H1 (cell line): Measurements from ENCODE around the gene GUCA1A. TPM values are rescaled to one million over a fixed set of nuclear protein-coding genes. Genes with fewer than 3 reads are reported as not detected.
A peak's percentile ranks its signal among the peaks of the same experiment; 100 is the strongest.

ENCODE experiments used
- CTCF ChIA-PET: fragments of 300-600 bp; sonication (Branson Sonifier 250); formaldehyde crosslinking; loops from one replicate; lab custom pipeline; 2021; ENCODE audit not compliant: partially characterized antibody; lab: Charles Lee
- POLR2A ChIA-PET: fragments of 300-600 bp; sonication (Branson Sonifier 250); formaldehyde crosslinking; loops from one replicate; lab custom pipeline; 2021; ENCODE audit warnings: inconsistent platforms; ENCODE audit not compliant: partially characterized antibody; lab: Charles Lee
- DNase-seq, 2 experiments: peaks; one replicate each; pipeline versions ENCODE4 v3.0.0 to v3.0.0-alpha.2; 2010 to 2022; ENCODE audit warnings: low spot score in 2 of 2, low read depth in 1 of 2, mixed read lengths in 1 of 2
- FAIRE-seq: peaks from 2 replicates; lab custom pipeline; 2011; peaks lifted over from hg19 to GRCh38; lab: Jason Lieb, UNC
- H2AFZ ChIP-seq: 2 replicates; pipeline ENCODE4 v1.8.1; 2012; ENCODE audit warnings: low read length, inconsistent platforms
- H2AK5ac ChIP-seq: 2 replicates; pipeline ENCODE4 v1.6.1; 2013; ENCODE audit warnings: low read depth, low read length
- H2BK120ac ChIP-seq: replicated peaks from 2 replicates; pipeline ENCODE3; 2013; ENCODE audit warnings: low read depth, low read length, inconsistent platforms
- H2BK12ac ChIP-seq: 2 replicates; pipeline ENCODE4 v1.6.1; 2013; ENCODE audit warnings: low read depth, low read length
- H2BK15ac ChIP-seq: 2 replicates; pipeline ENCODE4 v1.6.1; 2013; ENCODE audit warnings: low read length
- H2BK20ac ChIP-seq: 2 replicates; pipeline ENCODE4 v1.6.1; 2013; ENCODE audit warnings: low read length
- H2BK5ac ChIP-seq: 2 replicates; pipeline ENCODE4 v1.6.1; 2013; ENCODE audit warnings: low read depth, low read length
- H3K14ac ChIP-seq: 2 replicates; pipeline ENCODE4 v1.6.1; 2013; ENCODE audit warnings: inconsistent platforms; ENCODE audit not compliant: insufficient read length
- H3K18ac ChIP-seq: 2 replicates; pipeline ENCODE4 v1.6.1; 2013; ENCODE audit warnings: low read length; ENCODE audit errors: extremely low read depth
- H3K23ac ChIP-seq: 2 replicates; pipeline ENCODE4 v1.6.1; 2013; ENCODE audit warnings: inconsistent platforms; ENCODE audit not compliant: insufficient read length
- H3K23me2 ChIP-seq: 2 replicates; pipeline ENCODE4 v1.6.1; 2013; ENCODE audit warnings: low read depth, low read length
- H3K27ac ChIP-seq: 2 replicates; pipeline ENCODE4 v1.6.1; 2011; ENCODE audit warnings: low read depth, low read length, inconsistent platforms
- H3K27me3 ChIP-seq, 4 experiments: replicated peaks in 1 of 4; 1 replicate in 1 of 4; 2 replicates in 3 of 4; pipeline versions ENCODE4 v1.6.1 to v1.8.1; 2011 to 2013; ENCODE audit warnings: low read length in 3 of 4, mild to moderate bottlenecking in 3 of 4, inconsistent platforms in 2 of 4, mixed read lengths in 2 of 4, moderate library complexity in 1 of 4; ENCODE audit not compliant: control insufficient read depth in 3 of 4, insufficient read depth in 3 of 4; ENCODE audit errors: extremely low read depth in 1 of 4
- H3K36me3 ChIP-seq, 4 experiments: 2 replicates each; pipeline versions ENCODE4 v1.6.1 to v1.8.1; 2011 to 2013; ENCODE audit warnings: mild to moderate bottlenecking in 4 of 4, low read length in 3 of 4, moderate library complexity in 2 of 4, control low read depth in 1 of 4, inconsistent platforms in 1 of 4; ENCODE audit not compliant: insufficient read depth in 4 of 4, control insufficient read depth in 2 of 4
- H3K4ac ChIP-seq: replicated peaks from 2 replicates; pipeline ENCODE3; 2013; ENCODE audit warnings: low read length, low read depth, mixed read lengths, inconsistent platforms; ENCODE audit not compliant: insufficient read length
- H3K4me1 ChIP-seq, 4 experiments: replicated peaks in 1 of 4; 1 replicate in 1 of 4; 2 replicates in 3 of 4; pipeline versions ENCODE4 v1.6.1 to v1.8.1; 2011 to 2013; ENCODE audit warnings: low read length in 3 of 4, inconsistent platforms in 2 of 4, mixed read lengths in 1 of 4; ENCODE audit not compliant: insufficient read depth in 4 of 4, control insufficient read depth in 3 of 4
- H3K4me2 ChIP-seq, 2 experiments: 2 replicates each; pipeline versions ENCODE4 v1.6.1 to v1.8.1; 2011 to 2013; ENCODE audit warnings: low read depth in 2 of 2, low read length in 2 of 2, control low read depth in 1 of 2, inconsistent platforms in 1 of 2, mild to moderate bottlenecking in 1 of 2; ENCODE audit not compliant: insufficient read depth in 1 of 2
- H3K4me3 ChIP-seq, 4 experiments: fragments of 200-600, 300-600 bp in 1 of 4; sonication (generic), shearing (Covaris generic), sonication (Bioruptor Twin) in 1 of 4; 2 replicates each; pipeline versions ENCODE4 v1.5.1 to v1.8.1; 2011 to 2016; ENCODE audit warnings: low read length in 4 of 4, low read depth in 3 of 4, control low read depth in 2 of 4, inconsistent platforms in 2 of 4, mild to moderate bottlenecking in 2 of 4, mixed read lengths in 1 of 4, moderate library complexity in 1 of 4; ENCODE audit not compliant: insufficient read depth in 2 of 4; ENCODE audit errors: extremely low read depth in 1 of 4
- H3K56ac ChIP-seq: replicated peaks from 2 replicates; pipeline ENCODE3; 2013; ENCODE audit warnings: low read depth, mild to moderate bottlenecking, mixed read lengths, low read length, inconsistent platforms; ENCODE audit not compliant: insufficient read length
- H3K79me1 ChIP-seq: 2 replicates; pipeline ENCODE4 v1.6.1; 2013; ENCODE audit warnings: low read depth, low read length, control low read depth
- H3K79me2 ChIP-seq, 2 experiments: 2 replicates each; pipeline versions ENCODE4 v1.6.1 to v1.8.1; 2012 to 2013; ENCODE audit warnings: low read length in 2 of 2, mild to moderate bottlenecking in 2 of 2, inconsistent platforms in 1 of 2; ENCODE audit not compliant: insufficient read depth in 2 of 2, control insufficient read depth in 1 of 2
- H3K9ac ChIP-seq, 4 experiments: replicated peaks in 1 of 4; 1 replicate in 1 of 4; 2 replicates in 3 of 4; pipeline versions ENCODE4 v1.6.1 to v1.8.1; 2011 to 2013; ENCODE audit warnings: low read depth in 3 of 4, low read length in 3 of 4, control low read depth in 2 of 4, mild to moderate bottlenecking in 2 of 4, moderate library complexity in 2 of 4, inconsistent platforms in 1 of 4; ENCODE audit errors: extremely low read depth in 1 of 4
- H3K9me3 ChIP-seq, 2 experiments: 2 replicates each; pipeline versions ENCODE4 v1.6.1 to v1.8.1; 2012 to 2013; ENCODE audit warnings: mild to moderate bottlenecking in 2 of 2, moderate library complexity in 2 of 2, control low read depth in 1 of 2, inconsistent platforms in 1 of 2, low read depth in 1 of 2, low read length in 1 of 2, mixed read lengths in 1 of 2; ENCODE audit not compliant: insufficient read depth in 2 of 2
- H4K20me1 ChIP-seq, 2 experiments: replicated peaks in 1 of 2; 2 replicates each; pipeline versions ENCODE3 to v1.8.1; 2011 to 2013; ENCODE audit warnings: inconsistent platforms in 2 of 2, low read length in 2 of 2, mild to moderate bottlenecking in 1 of 2; ENCODE audit not compliant: insufficient read depth in 2 of 2, control insufficient read depth in 1 of 2
- H4K5ac ChIP-seq: 2 replicates; pipeline ENCODE4 v1.6.1; 2013; ENCODE audit warnings: low read length, low read depth, mixed read lengths, inconsistent platforms; ENCODE audit not compliant: insufficient read length
- H4K8ac ChIP-seq: 2 replicates; pipeline ENCODE4 v1.8.0; 2013; ENCODE audit warnings: mild to moderate bottlenecking, moderate library complexity, low read length, inconsistent platforms; ENCODE audit not compliant: insufficient read depth; ENCODE audit errors: extremely low read depth
- H4K91ac ChIP-seq: replicated peaks from 2 replicates; pipeline ENCODE3; 2013; ENCODE audit warnings: low read length, mixed read lengths, inconsistent platforms; ENCODE audit not compliant: insufficient read length
- ATF2 ChIP-seq: IDR thresholded peaks from 2 replicates; pipeline ENCODE4 v1.6.1; 2012; ENCODE audit warnings: low read length, inconsistent platforms
- ATF3 ChIP-seq: IDR thresholded peaks from 2 replicates; pipeline ENCODE4 v1.6.1; 2011; ENCODE audit warnings: low read depth, mild to moderate bottlenecking, low read length; ENCODE audit not compliant: insufficient read depth
- CHD2 ChIP-seq: IDR thresholded peaks from 2 replicates; pipeline ENCODE4 v1.6.1; 2012; ENCODE audit warnings: low read length, improper control_type of control experiment
- JUND ChIP-seq: IDR thresholded peaks from 2 replicates; pipeline ENCODE4 v1.6.1; 2011; ENCODE audit warnings: mild to moderate bottlenecking, improper control_type of control experiment, low read length
- KDM5A ChIP-seq: fragments of 200-600 bp; IDR thresholded peaks from 2 replicates; pipeline ENCODE4 v1.7.1; 2012; ENCODE audit warnings: mild to moderate bottlenecking, low read length, inconsistent platforms, mixed read lengths
- POLR2A ChIP-seq, 2 experiments: IDR thresholded peaks; 1 replicate in 1 of 2; 2 replicates in 1 of 2; pipeline ENCODE4 v1.6.1; 2011; ENCODE audit warnings: low read depth in 2 of 2, low read length in 2 of 2, mild to moderate bottlenecking in 2 of 2; ENCODE audit errors: control extremely low read depth in 1 of 2
- POU5F1 ChIP-seq: IDR thresholded peaks from 2 replicates; pipeline ENCODE4 v1.6.1; 2011; ENCODE audit warnings: low read depth, mild to moderate bottlenecking, low read length, moderate library complexity
- RBBP5 ChIP-seq: IDR thresholded peaks from 2 replicates; pipeline ENCODE4 v1.7.1; 2012; ENCODE audit warnings: low read depth, mild to moderate bottlenecking, inconsistent platforms, low read length, moderate library complexity, borderline replicate concordance
- RXRA ChIP-seq: IDR thresholded peaks from 2 replicates; pipeline ENCODE4 v1.6.1; 2011; ENCODE audit warnings: low read depth, mild to moderate bottlenecking, low read length, moderate library complexity; ENCODE audit not compliant: insufficient read depth
- SIRT6 ChIP-seq: IDR thresholded peaks from one replicate; pipeline ENCODE4 v1.7.1; 2012; ENCODE audit warnings: low read length, inconsistent platforms
- SP1 ChIP-seq: IDR thresholded peaks from 2 replicates; pipeline ENCODE4 v1.6.1; 2011; ENCODE audit warnings: low read depth, low read length
- TCF12 ChIP-seq: IDR thresholded peaks from 2 replicates; pipeline ENCODE4 v1.6.1; 2011; ENCODE audit warnings: low read depth, mild to moderate bottlenecking, low read length
- TEAD4 ChIP-seq: IDR thresholded peaks from 2 replicates; pipeline ENCODE4 v1.6.1; 2012; ENCODE audit warnings: low read depth, low read length, inconsistent platforms, mixed read lengths
- polyA plus RNA-seq, 7 experiments: library from polyadenylated mRNA; depleted of rRNA in 3 of 7; stranded (reverse) in 5 of 7; unstranded in 2 of 7; fragments of >200 nt in 5 of 7; fragments of 200-250 nt in 2 of 7; gene quantifications; 1 replicate in 5 of 7; 2 replicates in 1 of 7; 4 replicates in 1 of 7; pipeline versions ENCODE4 v1.2.1 to v1.2.3, GENCODE V29; 2011 to 2013; ENCODE audit warnings: missing spikeins in 2 of 7, mixed read lengths in 2 of 7
- total RNA-seq: library from RNA; stranded (reverse); fragmentation: NEBNext Ultra II Directional; extraction: Animal tissue kit (Norgen Biotek cat#: 25700); gene quantifications from 2 replicates; pipeline ENCODE4 v1.2.1, GENCODE V29; 2021

GUCA1A gene
- total and polyA plus RNA-seq, 2 of the 8 experiments (the other 6 are each of a cell fraction or from before 2014, with no cell fraction given): 4.6 to 24.6 TPM

- Histone ChIP-seq H2AK5ac (no peak overlapping the region), H3K23ac (no peak overlapping the region), H2BK120ac (no peak overlapping the region), H3K27ac (no peak overlapping the region), H3K14ac (no peak overlapping the region), H3K23me2 (peaks cover 4% of the 10 kb centered on the region), H2BK20ac (no peak overlapping the region), H3K4me3 (peak overlapping the region in 1 of 4 experiments; percentile 62; a peak in 4 of 8 replicates), H3K79me1 (no peaks in the 10 kb centered on the region), H3K9ac (no peak overlapping the region), H3K18ac (no peak overlapping the region), H2BK15ac (no peak overlapping the region), H4K8ac (no peak overlapping the region), H3K36me3 (no peaks in the 10 kb centered on the region), H3K4me1 (peaks cover 3 to 15% (median 9%) of the 10 kb centered on the region in 4 experiments), H3K56ac (no peak overlapping the region), H2BK12ac (no peak overlapping the region), H4K5ac (no peak overlapping the region), H4K91ac (no peak overlapping the region), H2AFZ (no peak overlapping the region), H3K4ac (no peak overlapping the region), H4K20me1 (no peaks in the 10 kb centered on the region), H3K9me3 (no peaks in the 10 kb centered on the region), H3K4me2 (peak overlapping the region; percentile 93 to 94), H2BK5ac (no peak overlapping the region; the same call in 1 of the 2 replicates), H3K27me3 (no peaks in the 10 kb centered on the region; a peak in 2 of 7 replicates), H3K79me2 (no peaks in the 10 kb centered on the region)
- CTCF ChIA-PET: interaction anchor here (0.7 to 3.2 kb wide), 7 partner anchors 9 to 240 kb away, joined by 3 to 12 read pairs (median 3); partner anchors contain the start of gene C6orf132
- no peak for DNase-seq
- POLR2A ChIA-PET: interaction anchor here (0.7 to 2.3 kb wide), 4 partner anchors 8 to 559 kb away, joined by 3 to 7 read pairs (median 3); no protein-coding TSS in a partner anchor
- FAIRE-seq: no peak
- peak; percentile 42; the same call in 1 of the 2 replicates for TF ChIP-seq POU5F1
- no peak for TF ChIP-seq JUND
- no peak for TF ChIP-seq ATF3
- no peak for TF ChIP-seq CHD2
- TF ChIP-seq TEAD4: no peak
- no peak for TF ChIP-seq RBBP5
- TF ChIP-seq KDM5A: no peak
- no peak for TF ChIP-seq ATF2
- no peak for TF ChIP-seq POLR2A (IDR thresholded peaks at IDR 0.05; ENCODE audit: control extremely low read depth in 1 of 2, low read depth in 2 of 2, low read length in 2 of 2)
- 0 out of 2 replicates have a peak, but pooled peaks have one; percentile 74 for TF ChIP-seq TCF12
- TF ChIP-seq RXRA: no peak
- TF ChIP-seq SIRT6: no peak
- 0 out of 2 replicates have a peak, but pooled peaks have one; percentile 6 for TF ChIP-seq SP1
Observed at GRCh38 chr6:42176981-42177380, 3.8 kb downstream of the GUCA1A start.
